GM21381 (cell line): ENCODE results near the gene GLMN.

Source experiments
- ATAC-seq: cut with Tn5 transposase; IDR thresholded peaks from one replicate; pipeline ENCODE4 v1.9.1; 2021; ENCODE audit warnings: mild to moderate bottlenecking, moderate library complexity; ENCODE audit not compliant: unreplicated experiment

The GLMN gene

DNA sequence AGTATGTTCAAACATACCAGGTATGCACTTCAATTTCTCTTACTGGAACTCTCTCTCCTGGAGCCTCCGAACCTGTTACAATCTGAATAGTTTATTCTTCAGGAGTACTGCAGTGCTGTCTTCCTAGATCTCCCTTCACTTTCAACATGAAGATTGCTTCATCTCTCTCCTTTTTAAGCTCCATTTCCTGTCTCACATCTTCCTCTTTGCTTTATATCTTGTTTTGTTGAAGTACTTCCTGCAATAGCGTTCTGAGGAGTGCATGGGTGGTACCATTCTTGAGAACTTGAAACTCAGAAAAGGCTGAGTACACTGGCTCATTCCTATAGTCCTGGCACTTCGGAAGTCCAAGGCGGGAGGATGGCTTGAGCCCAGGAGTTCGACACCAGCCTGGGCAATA, 96.8 kb downstream of the GLMN start:
- ATAC-seq = no peak
